Measurements from ENCODE around the gene NRN1.

The NRN1 gene

DNA sequence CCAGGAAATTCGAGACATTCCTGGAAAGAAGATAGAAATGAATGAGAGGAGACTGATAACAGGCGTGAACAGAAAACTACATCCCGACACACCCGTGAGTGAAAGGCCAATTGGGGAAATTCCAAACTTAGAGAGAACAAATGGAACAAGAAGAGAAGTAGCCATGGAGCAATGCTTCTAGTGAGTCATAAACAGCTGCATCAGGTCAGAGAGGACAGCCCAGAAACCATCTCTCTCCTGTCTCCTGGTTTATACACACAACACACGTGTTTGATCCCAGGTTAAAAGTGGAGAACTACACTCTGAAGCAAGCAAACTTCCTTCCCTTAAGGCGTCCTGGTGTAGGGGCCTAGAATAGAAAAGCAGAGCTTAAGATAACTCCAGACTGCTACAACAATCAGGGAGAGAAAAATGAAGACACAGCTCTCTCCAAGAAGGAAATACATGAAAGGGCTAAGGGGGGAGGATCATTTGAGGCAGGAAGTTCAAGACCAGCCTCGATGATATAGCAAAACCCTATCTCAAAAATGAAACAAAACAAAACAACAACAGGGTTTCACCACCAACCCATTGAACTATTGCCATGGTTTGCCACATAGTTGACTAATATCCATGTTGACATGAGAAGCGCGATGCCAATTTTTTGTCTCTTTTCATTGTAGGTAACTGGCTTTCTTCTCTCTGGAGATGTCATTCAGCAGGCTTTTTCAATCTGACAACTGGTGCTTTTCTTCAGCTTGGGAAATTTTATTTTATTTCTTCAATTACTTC is 26.9 kb downstream of the NRN1 start:
- TF ChIP-seq TCF12 (IDR thresholded peaks at IDR 0.05; ENCODE audit: low read depth) (no peak), NFIC (IDR thresholded peaks at IDR 0.05) (no peak), CREB1 (IDR thresholded peaks at IDR 0.05; ENCODE audit: low read depth) (no peak), CEBPB (IDR thresholded peaks at IDR 0.05) (no peak), TEAD4 (IDR thresholded peaks at IDR 0.05) (no peak), EGR1 (IDR thresholded peaks at IDR 0.05) (no peak), YY1 (IDR thresholded peaks at IDR 0.05; ENCODE audit: low read depth) (no peak), RAD21 (IDR thresholded peaks at IDR 0.05; ENCODE audit: low read depth) (no peak), TAF1 (IDR thresholded peaks at IDR 0.05; ENCODE audit: low read depth) (no peak), EP300 (IDR thresholded peaks at IDR 0.05; ENCODE audit: borderline replicate concordance) (no peak), ZBTB7A (IDR thresholded peaks at IDR 0.05; ENCODE audit: low read depth) (no peak), FOXM1 (IDR thresholded peaks at IDR 0.05; ENCODE audit: borderline replicate concordance, low read depth) (no peak)
- TF ChIP-seq, protein P1, sequence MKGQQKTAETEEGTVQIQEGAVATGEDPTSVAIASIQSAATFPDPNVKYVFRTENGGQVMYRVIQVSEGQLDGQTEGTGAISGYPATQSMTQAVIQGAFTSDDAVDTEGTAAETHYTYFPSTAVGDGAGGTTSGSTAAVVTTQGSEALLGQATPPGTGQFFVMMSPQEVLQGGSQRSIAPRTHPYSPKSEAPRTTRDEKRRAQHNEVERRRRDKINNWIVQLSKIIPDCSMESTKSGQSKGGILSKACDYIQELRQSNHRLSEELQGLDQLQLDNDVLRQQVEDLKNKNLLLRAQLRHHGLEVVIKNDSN (IDR thresholded peaks at IDR 0.05), result no peak
- TF ChIP-seq, protein P2, sequence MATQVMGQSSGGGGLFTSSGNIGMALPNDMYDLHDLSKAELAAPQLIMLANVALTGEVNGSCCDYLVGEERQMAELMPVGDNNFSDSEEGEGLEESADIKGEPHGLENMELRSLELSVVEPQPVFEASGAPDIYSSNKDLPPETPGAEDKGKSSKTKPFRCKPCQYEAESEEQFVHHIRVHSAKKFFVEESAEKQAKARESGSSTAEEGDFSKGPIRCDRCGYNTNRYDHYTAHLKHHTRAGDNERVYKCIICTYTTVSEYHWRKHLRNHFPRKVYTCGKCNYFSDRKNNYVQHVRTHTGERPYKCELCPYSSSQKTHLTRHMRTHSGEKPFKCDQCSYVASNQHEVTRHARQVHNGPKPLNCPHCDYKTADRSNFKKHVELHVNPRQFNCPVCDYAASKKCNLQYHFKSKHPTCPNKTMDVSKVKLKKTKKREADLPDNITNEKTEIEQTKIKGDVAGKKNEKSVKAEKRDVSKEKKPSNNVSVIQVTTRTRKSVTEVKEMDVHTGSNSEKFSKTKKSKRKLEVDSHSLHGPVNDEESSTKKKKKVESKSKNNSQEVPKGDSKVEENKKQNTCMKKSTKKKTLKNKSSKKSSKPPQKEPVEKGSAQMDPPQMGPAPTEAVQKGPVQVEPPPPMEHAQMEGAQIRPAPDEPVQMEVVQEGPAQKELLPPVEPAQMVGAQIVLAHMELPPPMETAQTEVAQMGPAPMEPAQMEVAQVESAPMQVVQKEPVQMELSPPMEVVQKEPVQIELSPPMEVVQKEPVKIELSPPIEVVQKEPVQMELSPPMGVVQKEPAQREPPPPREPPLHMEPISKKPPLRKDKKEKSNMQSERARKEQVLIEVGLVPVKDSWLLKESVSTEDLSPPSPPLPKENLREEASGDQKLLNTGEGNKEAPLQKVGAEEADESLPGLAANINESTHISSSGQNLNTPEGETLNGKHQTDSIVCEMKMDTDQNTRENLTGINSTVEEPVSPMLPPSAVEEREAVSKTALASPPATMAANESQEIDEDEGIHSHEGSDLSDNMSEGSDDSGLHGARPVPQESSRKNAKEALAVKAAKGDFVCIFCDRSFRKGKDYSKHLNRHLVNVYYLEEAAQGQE (IDR thresholded peaks at IDR 0.05; ENCODE audit: low read depth), result no peak
- TF ChIP-seq, protein P3, sequence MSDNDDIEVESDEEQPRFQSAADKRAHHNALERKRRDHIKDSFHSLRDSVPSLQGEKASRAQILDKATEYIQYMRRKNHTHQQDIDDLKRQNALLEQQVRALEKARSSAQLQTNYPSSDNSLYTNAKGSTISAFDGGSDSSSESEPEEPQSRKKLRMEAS (IDR thresholded peaks at IDR 0.05), result no peak

DNA sequence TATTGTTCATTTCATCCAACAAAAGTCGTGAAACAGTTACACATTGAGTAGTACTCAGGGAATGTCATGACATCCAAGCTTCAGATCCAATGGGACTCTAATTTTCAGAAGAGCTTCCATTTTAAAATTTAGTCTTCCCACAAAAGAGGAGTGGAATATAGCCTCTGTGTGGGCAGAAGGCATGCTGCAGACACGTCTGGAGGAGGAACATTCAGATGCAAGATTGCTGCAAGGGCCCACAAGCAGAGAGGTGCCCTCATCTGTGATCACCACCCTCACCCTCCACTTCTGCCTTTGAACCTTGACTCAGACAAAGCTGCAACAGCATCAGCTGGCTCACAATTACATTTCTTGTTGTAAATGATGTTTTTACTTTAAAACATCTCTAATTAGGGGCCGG is 29.9 kb downstream of the NRN1 start:
- TF ChIP-seq YY1 (IDR thresholded peaks at IDR 0.05; ENCODE audit: low read depth) (no peak), TEAD4 (IDR thresholded peaks at IDR 0.05) (no peak), TCF12 (IDR thresholded peaks at IDR 0.05; ENCODE audit: low read depth) (no peak), ZBTB7A (IDR thresholded peaks at IDR 0.05; ENCODE audit: low read depth) (no peak), TAF1 (IDR thresholded peaks at IDR 0.05; ENCODE audit: low read depth) (no peak), EP300 (IDR thresholded peaks at IDR 0.05; ENCODE audit: borderline replicate concordance) (no peak), RAD21 (IDR thresholded peaks at IDR 0.05; ENCODE audit: low read depth) (no peak), FOXM1 (IDR thresholded peaks at IDR 0.05; ENCODE audit: borderline replicate concordance, low read depth) (no peak), EGR1 (IDR thresholded peaks at IDR 0.05) (no peak)
- TF ChIP-seq, protein P3 (IDR thresholded peaks at IDR 0.05), result no peak
- TF ChIP-seq, protein P2 (IDR thresholded peaks at IDR 0.05; ENCODE audit: low read depth), result no peak
- TF ChIP-seq, protein P1 (IDR thresholded peaks at IDR 0.05), result no peak

DNA sequence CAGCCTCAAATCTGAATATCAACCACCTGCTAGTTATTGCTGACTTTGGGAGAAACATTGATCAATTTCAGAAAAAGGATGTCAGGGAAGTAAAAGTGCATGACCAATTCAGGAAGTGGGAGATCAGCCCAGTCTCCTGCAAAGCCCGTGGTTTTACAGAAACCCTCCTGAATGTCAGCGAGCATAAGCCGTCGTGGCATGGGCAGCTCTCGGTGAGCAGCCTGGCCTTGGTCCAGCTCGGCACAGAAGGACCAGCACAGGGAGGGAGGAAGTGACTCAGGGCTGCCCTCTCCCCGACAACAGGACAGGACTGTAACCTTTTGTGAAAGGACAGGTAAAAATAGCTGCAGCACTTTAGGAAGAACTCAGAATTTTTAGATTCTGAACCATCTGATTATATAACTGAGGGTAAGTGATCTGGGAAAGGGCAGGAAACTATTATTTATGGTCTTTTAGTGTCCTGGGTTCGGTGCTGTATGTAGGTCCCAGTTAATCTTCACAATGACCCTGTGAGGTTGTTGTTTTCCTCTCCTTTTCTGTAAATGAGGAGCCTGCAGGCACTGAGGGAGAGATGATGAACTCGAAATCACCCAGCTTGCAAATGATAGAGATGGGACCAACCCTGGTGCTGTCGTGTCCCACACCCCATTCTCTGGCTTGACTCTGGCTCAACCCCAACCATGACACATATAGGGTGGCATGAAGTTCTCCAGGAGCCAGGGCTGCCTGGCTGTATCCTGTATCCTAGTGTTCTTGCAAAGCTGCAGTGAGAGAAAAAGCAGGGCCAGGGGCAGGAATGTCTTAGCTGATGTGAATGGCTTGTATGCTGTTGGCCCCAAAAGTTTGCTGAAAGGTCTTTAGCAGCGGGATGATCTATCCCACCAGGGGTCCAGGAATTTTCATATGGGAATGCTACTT is 37.6 kb downstream of the NRN1 start:
- no peak for TF ChIP-seq TCF12 (IDR thresholded peaks at IDR 0.05; ENCODE audit: low read depth)
- no peak for TF ChIP-seq EP300 (IDR thresholded peaks at IDR 0.05; ENCODE audit: borderline replicate concordance)
- TF ChIP-seq, protein P1 (IDR thresholded peaks at IDR 0.05), result no peak

DNA sequence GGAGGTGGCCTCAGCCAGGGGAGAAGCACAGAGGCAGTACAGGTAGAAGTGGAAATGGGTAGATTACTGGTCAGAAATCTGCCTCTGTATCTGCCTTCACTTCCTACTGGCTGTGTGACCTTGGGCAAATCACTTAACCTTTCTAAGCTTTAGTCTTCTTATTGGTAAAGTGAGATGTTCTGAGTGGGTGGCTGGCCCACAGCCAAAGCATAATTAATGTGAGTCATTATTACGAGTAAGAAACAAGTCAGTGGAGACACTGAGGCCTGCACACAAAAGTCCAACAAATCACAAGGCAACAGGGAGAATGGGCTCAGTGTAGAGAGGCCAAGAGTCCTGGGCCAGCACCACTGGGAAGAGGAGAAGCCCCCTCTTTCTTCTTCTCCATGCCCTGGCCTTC is 39.1 kb downstream of the NRN1 start:
- no peak for TF ChIP-seq CEBPB (IDR thresholded peaks at IDR 0.05)
- no peak for TF ChIP-seq YY1 (IDR thresholded peaks at IDR 0.05; ENCODE audit: low read depth)
- no peak for TF ChIP-seq CREB1 (IDR thresholded peaks at IDR 0.05; ENCODE audit: low read depth)
- TF ChIP-seq NFIC (IDR thresholded peaks at IDR 0.05), result no peak
- TF ChIP-seq RAD21 (IDR thresholded peaks at IDR 0.05; ENCODE audit: low read depth), result no peak
- TF ChIP-seq, protein P2 (IDR thresholded peaks at IDR 0.05; ENCODE audit: low read depth), result no peak
- no peak for TF ChIP-seq EGR1 (IDR thresholded peaks at IDR 0.05)
- no peak for TF ChIP-seq ZBTB7A (IDR thresholded peaks at IDR 0.05; ENCODE audit: low read depth)
- TF ChIP-seq, protein P3 (IDR thresholded peaks at IDR 0.05), result no peak
- no peak for TF ChIP-seq TCF12 (IDR thresholded peaks at IDR 0.05; ENCODE audit: low read depth)
- no peak for TF ChIP-seq EP300 (IDR thresholded peaks at IDR 0.05; ENCODE audit: borderline replicate concordance)
- no peak for TF ChIP-seq FOXM1 (IDR thresholded peaks at IDR 0.05; ENCODE audit: borderline replicate concordance, low read depth)
- TF ChIP-seq, protein P1 (IDR thresholded peaks at IDR 0.05), result no peak

Data from Ishikawa (cell line).